ENCODE data around the gene CACNA1C.
A peak's percentile ranks its signal among the peaks of the same experiment; 100 is the strongest.
"Not testable (repeated sequence)": the region's sequence is repeated elsewhere in the genome, so short reads cannot be mapped to it uniquely, and the experiment has no call there.

The CACNA1C gene

GRCh38 chr12:2484141-2484776, 431.5 kb downstream of the CACNA1C start:
- H3K4me1 ChIP-seq (ENCODE audit: control insufficient read depth in 1 of 2, insufficient read depth in 2 of 2, low read length in 2 of 2): no peaks in the 10 kb centered on the region
- no peak overlapping the region for H3K4me3 ChIP-seq (ENCODE audit: low read depth in 1 of 2, low read length in 2 of 2)
- H3K36me3 ChIP-seq (ENCODE audit: control insufficient read depth in 1 of 2, insufficient read depth in 2 of 2, low read length in 2 of 2): no peaks in the 10 kb centered on the region
- H3K9ac ChIP-seq (ENCODE audit: low read depth in 1 of 2, low read length in 2 of 2): no peak overlapping the region
- no peaks in the 10 kb centered on the region for H3K9me3 ChIP-seq (ENCODE audit: control insufficient read depth in 1 of 2, low read length in 2 of 2)
- no peak overlapping the region for H3K27ac ChIP-seq (ENCODE audit: low read depth, low read length)
- no peaks in the 10 kb centered on the region for H3K27me3 ChIP-seq (ENCODE audit: control insufficient read depth in 1 of 2, insufficient read depth in 2 of 2, low read length in 2 of 2)

GRCh38 chr12:2485681-2486080, 432.9 kb downstream of the CACNA1C start:
- H3K27ac ChIP-seq (ENCODE audit: low read depth, low read length): no peak overlapping the region
- H3K9me3 ChIP-seq (ENCODE audit: control insufficient read depth in 1 of 2, low read length in 2 of 2): no peaks in the 10 kb centered on the region
- H3K27me3 ChIP-seq (ENCODE audit: control insufficient read depth in 1 of 2, insufficient read depth in 2 of 2, low read length in 2 of 2): no peaks in the 10 kb centered on the region
- no peaks in the 10 kb centered on the region for H3K36me3 ChIP-seq (ENCODE audit: control insufficient read depth in 1 of 2, insufficient read depth in 2 of 2, low read length in 2 of 2)
- H3K4me3 ChIP-seq (ENCODE audit: low read depth in 1 of 2, low read length in 2 of 2): no peak overlapping the region
- H3K9ac ChIP-seq (ENCODE audit: low read depth in 1 of 2, low read length in 2 of 2): no peak overlapping the region
- H3K4me1 ChIP-seq (ENCODE audit: control insufficient read depth in 1 of 2, insufficient read depth in 2 of 2, low read length in 2 of 2): peaks cover 0 to 3% of the 10 kb centered on the region in 2 donors

- no peaks in the 10 kb centered on the region for H3K27me3 ChIP-seq (ENCODE audit: control insufficient read depth in 1 of 2, insufficient read depth in 2 of 2, low read length in 2 of 2)
- no peak overlapping the region for H3K9ac ChIP-seq (ENCODE audit: low read depth in 1 of 2, low read length in 2 of 2)
- H3K36me3 ChIP-seq (ENCODE audit: control insufficient read depth in 1 of 2, insufficient read depth in 2 of 2, low read length in 2 of 2): no peaks in the 10 kb centered on the region
- H3K9me3 ChIP-seq (ENCODE audit: control insufficient read depth in 1 of 2, low read length in 2 of 2): no peaks in the 10 kb centered on the region
- peaks cover 7 to 12% of the 10 kb centered on the region in 2 donors for H3K4me1 ChIP-seq (ENCODE audit: control insufficient read depth in 1 of 2, insufficient read depth in 2 of 2, low read length in 2 of 2)
- H3K4me3 ChIP-seq (ENCODE audit: low read depth in 1 of 2, low read length in 2 of 2): no peak overlapping the region
- no peak overlapping the region for H3K27ac ChIP-seq (ENCODE audit: low read depth, low read length)
These were observed 434.0 kb downstream of the CACNA1C start for GRCh38 chr12:2486796-2487195.

- H3K27ac ChIP-seq (ENCODE audit: low read depth, low read length): no peak overlapping the region
- H3K4me1 ChIP-seq (ENCODE audit: control insufficient read depth in 1 of 2, insufficient read depth in 2 of 2, low read length in 2 of 2): peaks cover 11 to 17% of the 10 kb centered on the region in 2 donors
- H3K4me3 ChIP-seq (ENCODE audit: low read depth in 1 of 2, low read length in 2 of 2): no peak overlapping the region
- H3K36me3 ChIP-seq (ENCODE audit: control insufficient read depth in 1 of 2, insufficient read depth in 2 of 2, low read length in 2 of 2): no peaks in the 10 kb centered on the region
- no peaks in the 10 kb centered on the region for H3K27me3 ChIP-seq (ENCODE audit: control insufficient read depth in 1 of 2, insufficient read depth in 2 of 2, low read length in 2 of 2)
- H3K9ac ChIP-seq (ENCODE audit: low read depth in 1 of 2, low read length in 2 of 2): no peak overlapping the region
- no peaks in the 10 kb centered on the region for H3K9me3 ChIP-seq (ENCODE audit: control insufficient read depth in 1 of 2, low read length in 2 of 2)
These were observed 434.5 kb downstream of the CACNA1C start for GRCh38 chr12:2487278-2487677.

- peaks cover 15 to 21% of the 10 kb centered on the region in 2 donors for H3K4me1 ChIP-seq (ENCODE audit: control insufficient read depth in 1 of 2, insufficient read depth in 2 of 2, low read length in 2 of 2)
- no peaks in the 10 kb centered on the region for H3K27me3 ChIP-seq (ENCODE audit: control insufficient read depth in 1 of 2, insufficient read depth in 2 of 2, low read length in 2 of 2)
- H3K36me3 ChIP-seq (ENCODE audit: control insufficient read depth in 1 of 2, insufficient read depth in 2 of 2, low read length in 2 of 2): no peaks in the 10 kb centered on the region
- no peak overlapping the region for H3K27ac ChIP-seq (ENCODE audit: low read depth, low read length)
- no peak overlapping the region for H3K4me3 ChIP-seq (ENCODE audit: low read depth in 1 of 2, low read length in 2 of 2)
- H3K9ac ChIP-seq (ENCODE audit: low read depth in 1 of 2, low read length in 2 of 2): no peak overlapping the region
- no peaks in the 10 kb centered on the region for H3K9me3 ChIP-seq (ENCODE audit: control insufficient read depth in 1 of 2, low read length in 2 of 2)
These were observed 435.3 kb downstream of the CACNA1C start for GRCh38 chr12:2488131-2488530.

- H3K4me3 ChIP-seq (ENCODE audit: low read depth in 1 of 2, low read length in 2 of 2): no peak overlapping the region
- no peaks in the 10 kb centered on the region for H3K9me3 ChIP-seq (ENCODE audit: control insufficient read depth in 1 of 2, low read length in 2 of 2)
- no peaks in the 10 kb centered on the region for H3K36me3 ChIP-seq (ENCODE audit: control insufficient read depth in 1 of 2, insufficient read depth in 2 of 2, low read length in 2 of 2)
- no peaks in the 10 kb centered on the region for H3K27me3 ChIP-seq (ENCODE audit: control insufficient read depth in 1 of 2, insufficient read depth in 2 of 2, low read length in 2 of 2)
- H3K9ac ChIP-seq (ENCODE audit: low read depth in 1 of 2, low read length in 2 of 2): no peak overlapping the region
- H3K27ac ChIP-seq (ENCODE audit: low read depth, low read length): no peak overlapping the region
- H3K4me1 ChIP-seq (ENCODE audit: control insufficient read depth in 1 of 2, insufficient read depth in 2 of 2, low read length in 2 of 2): peaks cover 15 to 21% of the 10 kb centered on the region in 2 donors
These were observed 435.8 kb downstream of the CACNA1C start for GRCh38 chr12:2488596-2488995.

GRCh38 chr12:2489275-2489674, 436.5 kb downstream of the CACNA1C start:
- no peak overlapping the region for H3K4me3 ChIP-seq (ENCODE audit: low read depth in 1 of 2, low read length in 2 of 2)
- H3K9ac ChIP-seq (ENCODE audit: low read depth in 1 of 2, low read length in 2 of 2): no peak overlapping the region
- H3K4me1 ChIP-seq (ENCODE audit: control insufficient read depth in 1 of 2, insufficient read depth in 2 of 2, low read length in 2 of 2): peaks cover 20 to 26% of the 10 kb centered on the region in 2 donors
- H3K27ac ChIP-seq (ENCODE audit: low read depth, low read length): no peak overlapping the region
- H3K9me3 ChIP-seq (ENCODE audit: control insufficient read depth in 1 of 2, low read length in 2 of 2): no peaks in the 10 kb centered on the region
- no peaks in the 10 kb centered on the region for H3K36me3 ChIP-seq (ENCODE audit: control insufficient read depth in 1 of 2, insufficient read depth in 2 of 2, low read length in 2 of 2)
- H3K27me3 ChIP-seq (ENCODE audit: control insufficient read depth in 1 of 2, insufficient read depth in 2 of 2, low read length in 2 of 2): no peaks in the 10 kb centered on the region

- Histone ChIP-seq H3K4me1 (ENCODE audit: control insufficient read depth in 1 of 2, insufficient read depth in 2 of 2, low read length in 2 of 2) (peaks cover 35 to 41% of the 10 kb centered on the region in 2 donors), H3K36me3 (ENCODE audit: control insufficient read depth in 1 of 2, insufficient read depth in 2 of 2, low read length in 2 of 2) (no peaks in the 10 kb centered on the region), H3K9me3 (ENCODE audit: control insufficient read depth in 1 of 2, low read length in 2 of 2) (no peaks in the 10 kb centered on the region), H3K27me3 (ENCODE audit: control insufficient read depth in 1 of 2, insufficient read depth in 2 of 2, low read length in 2 of 2) (no peaks in the 10 kb centered on the region), H3K4me3 (ENCODE audit: low read depth in 1 of 2, low read length in 2 of 2) (peak overlapping the region in 1 of 2 donors; percentile 14), H3K9ac (ENCODE audit: low read depth in 1 of 2, low read length in 2 of 2) (no peak overlapping the region), H3K27ac (ENCODE audit: low read depth, low read length) (no peak overlapping the region)
These were observed 438.0 kb downstream of the CACNA1C start for GRCh38 chr12:2490831-2491230.

GRCh38 chr12:2491349-2491748, 438.6 kb downstream of the CACNA1C start:
- not testable (repeated sequence) for H3K27me3 ChIP-seq (ENCODE audit: control insufficient read depth in 1 of 2, insufficient read depth in 2 of 2, low read length in 2 of 2); H3K9ac ChIP-seq (ENCODE audit: low read depth in 1 of 2, low read length in 2 of 2); H3K27ac ChIP-seq (ENCODE audit: low read depth, low read length); H3K36me3 ChIP-seq (ENCODE audit: control insufficient read depth in 1 of 2, insufficient read depth in 2 of 2, low read length in 2 of 2); H3K9me3 ChIP-seq (ENCODE audit: control insufficient read depth in 1 of 2, low read length in 2 of 2); H3K4me3 ChIP-seq (ENCODE audit: low read depth in 1 of 2, low read length in 2 of 2)
- H3K4me1 ChIP-seq (ENCODE audit: control insufficient read depth in 1 of 2, insufficient read depth in 2 of 2, low read length in 2 of 2): peaks cover 35 to 44% of the 10 kb centered on the region in 2 donors

- H3K9ac ChIP-seq (ENCODE audit: low read depth in 1 of 2, low read length in 2 of 2): no peak overlapping the region
- no peaks in the 10 kb centered on the region for H3K9me3 ChIP-seq (ENCODE audit: control insufficient read depth in 1 of 2, low read length in 2 of 2)
- H3K36me3 ChIP-seq (ENCODE audit: control insufficient read depth in 1 of 2, insufficient read depth in 2 of 2, low read length in 2 of 2): no peaks in the 10 kb centered on the region
- H3K4me1 ChIP-seq (ENCODE audit: control insufficient read depth in 1 of 2, insufficient read depth in 2 of 2, low read length in 2 of 2): peaks cover 35 to 44% of the 10 kb centered on the region in 2 donors
- H3K4me3 ChIP-seq (ENCODE audit: low read depth in 1 of 2, low read length in 2 of 2): no peak overlapping the region
- H3K27ac ChIP-seq (ENCODE audit: low read depth, low read length): no peak overlapping the region
- H3K27me3 ChIP-seq (ENCODE audit: control insufficient read depth in 1 of 2, insufficient read depth in 2 of 2, low read length in 2 of 2): no peaks in the 10 kb centered on the region
These were observed 439.4 kb downstream of the CACNA1C start for GRCh38 chr12:2492236-2492635.
